ENCODE data around the gene ABCD2. TPM values are rescaled to one million over a fixed set of nuclear protein-coding genes. Genes with fewer than 3 reads are reported as not detected.

Gene ABCD2
- total RNA-seq, 1 experiment from 2014 or later: not detected

DNA sequence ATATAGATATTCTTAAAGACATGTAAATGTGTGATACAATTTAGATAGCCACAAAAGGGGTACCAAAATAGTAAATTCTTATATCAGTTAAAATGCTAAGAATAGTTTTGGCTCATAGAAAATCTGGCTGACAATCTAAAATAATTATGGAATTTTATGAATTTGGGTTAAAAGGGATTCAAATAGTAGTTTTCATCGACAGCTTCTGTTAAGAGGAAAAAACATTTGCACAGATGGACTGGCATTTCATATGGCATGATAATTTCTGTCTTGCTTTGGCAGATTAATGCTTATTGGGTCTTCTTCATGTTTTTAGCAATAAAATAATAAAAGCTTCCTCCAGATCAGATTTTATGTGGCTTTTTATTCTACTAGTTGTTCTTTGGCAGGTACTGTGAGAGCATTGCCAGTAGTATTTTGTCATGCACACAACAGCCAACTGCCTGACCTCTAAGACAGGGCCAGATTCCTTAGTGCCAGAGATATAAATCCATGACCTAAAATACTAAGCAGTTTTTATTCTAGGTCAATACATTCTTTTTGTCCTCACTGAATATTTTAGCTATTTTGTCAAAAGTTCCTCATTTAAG lies 9.1 kb downstream of the ABCD2 start:
- ChIA-PET RAD21 (ENCODE audit: low non-redundant PET in 1 of 2, low total read pairs in 2 of 2, uncharacterized antibody in 2 of 2, unreplicated experiment in 2 of 2) (no interaction called here), CTCF (no interaction called here), POLR2A (no interaction called here)
- Histone ChIP-seq H3K4me1 (ENCODE audit: control insufficient read depth in 1 of 2, insufficient read depth in 2 of 2, low read length in 2 of 2) (peaks cover 14 to 16% of the 10 kb centered on the region in 2 experiments), H3K4me3 (replicated peaks in 1 of 2; ENCODE audit: low read depth in 1 of 2, low read length in 2 of 2) (no peak overlapping the region), H4K20me1 (ENCODE audit: insufficient read depth) (no peaks in the 10 kb centered on the region), H3K9ac (ENCODE audit: low read length) (no peak overlapping the region), H3K9me3 (ENCODE audit: control insufficient read depth in 1 of 2, insufficient read depth in 1 of 2, low read depth in 1 of 2, low read length in 2 of 2) (no peaks in the 10 kb centered on the region), H3K27ac (ENCODE audit: low read depth, low read length) (no peak overlapping the region), H2AFZ (ENCODE audit: low read depth, low read length, poor library complexity, severe bottlenecking) (no peak overlapping the region), H3K4me2 (ENCODE audit: low read length) (no peak overlapping the region), H3K36me3 (ENCODE audit: control insufficient read depth in 1 of 2, insufficient read depth in 2 of 2, low read length in 2 of 2) (no peaks in the 10 kb centered on the region), H3K79me2 (ENCODE audit: insufficient read depth, low read length) (no peaks in the 10 kb centered on the region), H3K27me3 (ENCODE audit: insufficient read depth, low read length) (no peaks in the 10 kb centered on the region), H3K9me2 (ENCODE audit: insufficient read depth) (no peaks in the 10 kb centered on the region)
- BruUV-seq (replicated peaks): no TSS peak
- DNase-seq (ENCODE audit: low read depth, low spot score) (no peak), ATAC-seq (no peak)
- intact Hi-C loops (cut with micrococcal nuclease): no loop called here
- TF ChIP-seq EZH2phosphoT487 (IDR thresholded peaks at IDR 0.05; ENCODE audit: borderline replicate concordance): no peak
- TF ChIP-seq, protein P1, sequence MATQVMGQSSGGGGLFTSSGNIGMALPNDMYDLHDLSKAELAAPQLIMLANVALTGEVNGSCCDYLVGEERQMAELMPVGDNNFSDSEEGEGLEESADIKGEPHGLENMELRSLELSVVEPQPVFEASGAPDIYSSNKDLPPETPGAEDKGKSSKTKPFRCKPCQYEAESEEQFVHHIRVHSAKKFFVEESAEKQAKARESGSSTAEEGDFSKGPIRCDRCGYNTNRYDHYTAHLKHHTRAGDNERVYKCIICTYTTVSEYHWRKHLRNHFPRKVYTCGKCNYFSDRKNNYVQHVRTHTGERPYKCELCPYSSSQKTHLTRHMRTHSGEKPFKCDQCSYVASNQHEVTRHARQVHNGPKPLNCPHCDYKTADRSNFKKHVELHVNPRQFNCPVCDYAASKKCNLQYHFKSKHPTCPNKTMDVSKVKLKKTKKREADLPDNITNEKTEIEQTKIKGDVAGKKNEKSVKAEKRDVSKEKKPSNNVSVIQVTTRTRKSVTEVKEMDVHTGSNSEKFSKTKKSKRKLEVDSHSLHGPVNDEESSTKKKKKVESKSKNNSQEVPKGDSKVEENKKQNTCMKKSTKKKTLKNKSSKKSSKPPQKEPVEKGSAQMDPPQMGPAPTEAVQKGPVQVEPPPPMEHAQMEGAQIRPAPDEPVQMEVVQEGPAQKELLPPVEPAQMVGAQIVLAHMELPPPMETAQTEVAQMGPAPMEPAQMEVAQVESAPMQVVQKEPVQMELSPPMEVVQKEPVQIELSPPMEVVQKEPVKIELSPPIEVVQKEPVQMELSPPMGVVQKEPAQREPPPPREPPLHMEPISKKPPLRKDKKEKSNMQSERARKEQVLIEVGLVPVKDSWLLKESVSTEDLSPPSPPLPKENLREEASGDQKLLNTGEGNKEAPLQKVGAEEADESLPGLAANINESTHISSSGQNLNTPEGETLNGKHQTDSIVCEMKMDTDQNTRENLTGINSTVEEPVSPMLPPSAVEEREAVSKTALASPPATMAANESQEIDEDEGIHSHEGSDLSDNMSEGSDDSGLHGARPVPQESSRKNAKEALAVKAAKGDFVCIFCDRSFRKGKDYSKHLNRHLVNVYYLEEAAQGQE (IDR thresholded peaks at IDR 0.05; ENCODE audit: low read depth): no peak
- no peak for TF ChIP-seq TCF7L2 (IDR thresholded peaks at IDR 0.05; ENCODE audit: borderline replicate concordance, extremely low read depth, insufficient read depth, insufficient read length)
- no peak for TF ChIP-seq SIN3A (IDR thresholded peaks at IDR 0.05; ENCODE audit: low read depth)
- no peak for TF ChIP-seq ZNF274 (IDR thresholded peaks at IDR 0.05; ENCODE audit: low read depth, low read length)
- no peak for TF ChIP-seq ELF1 (IDR thresholded peaks at IDR 0.05; ENCODE audit: borderline replicate concordance, low read depth)
- no peak for TF ChIP-seq POLR2AphosphoS5 (IDR thresholded peaks at IDR 0.05; ENCODE audit: low read depth, low read length)
- no peak for TF ChIP-seq JUND (IDR thresholded peaks at IDR 0.05)
- TF ChIP-seq, protein P2, sequence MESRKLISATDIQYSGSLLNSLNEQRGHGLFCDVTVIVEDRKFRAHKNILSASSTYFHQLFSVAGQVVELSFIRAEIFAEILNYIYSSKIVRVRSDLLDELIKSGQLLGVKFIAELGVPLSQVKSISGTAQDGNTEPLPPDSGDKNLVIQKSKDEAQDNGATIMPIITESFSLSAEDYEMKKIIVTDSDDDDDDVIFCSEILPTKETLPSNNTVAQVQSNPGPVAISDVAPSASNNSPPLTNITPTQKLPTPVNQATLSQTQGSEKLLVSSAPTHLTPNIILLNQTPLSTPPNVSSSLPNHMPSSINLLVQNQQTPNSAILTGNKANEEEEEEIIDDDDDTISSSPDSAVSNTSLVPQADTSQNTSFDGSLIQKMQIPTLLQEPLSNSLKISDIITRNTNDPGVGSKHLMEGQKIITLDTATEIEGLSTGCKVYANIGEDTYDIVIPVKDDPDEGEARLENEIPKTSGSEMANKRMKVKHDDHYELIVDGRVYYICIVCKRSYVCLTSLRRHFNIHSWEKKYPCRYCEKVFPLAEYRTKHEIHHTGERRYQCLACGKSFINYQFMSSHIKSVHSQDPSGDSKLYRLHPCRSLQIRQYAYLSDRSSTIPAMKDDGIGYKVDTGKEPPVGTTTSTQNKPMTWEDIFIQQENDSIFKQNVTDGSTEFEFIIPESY (IDR thresholded peaks at IDR 0.05; ENCODE audit: extremely low read depth, insufficient replicate concordance, low read length): no peak
- TF ChIP-seq, protein P3, sequence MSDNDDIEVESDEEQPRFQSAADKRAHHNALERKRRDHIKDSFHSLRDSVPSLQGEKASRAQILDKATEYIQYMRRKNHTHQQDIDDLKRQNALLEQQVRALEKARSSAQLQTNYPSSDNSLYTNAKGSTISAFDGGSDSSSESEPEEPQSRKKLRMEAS (IDR thresholded peaks at IDR 0.05): no peak
- no peak for TF ChIP-seq CEBPB (IDR thresholded peaks at IDR 0.05; ENCODE audit: low read depth)
- no peak for TF ChIP-seq EGR1 (IDR thresholded peaks at IDR 0.05; ENCODE audit: low read depth)
- TF ChIP-seq, protein P4, sequence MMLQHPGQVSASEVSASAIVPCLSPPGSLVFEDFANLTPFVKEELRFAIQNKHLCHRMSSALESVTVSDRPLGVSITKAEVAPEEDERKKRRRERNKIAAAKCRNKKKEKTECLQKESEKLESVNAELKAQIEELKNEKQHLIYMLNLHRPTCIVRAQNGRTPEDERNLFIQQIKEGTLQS (IDR thresholded peaks at IDR 0.05): no peak
- no peak for TF ChIP-seq CBX3 (IDR thresholded peaks at IDR 0.05; ENCODE audit: low read depth)
- no peak for TF ChIP-seq SRF (IDR thresholded peaks at IDR 0.05; ENCODE audit: low read depth)
- TF ChIP-seq FOSL1 (IDR thresholded peaks at IDR 0.05; ENCODE audit: low read depth): no peak
- TF ChIP-seq ZFX (IDR thresholded peaks at IDR 0.05): no peak
- TF ChIP-seq SP1 (IDR thresholded peaks at IDR 0.05; ENCODE audit: low read depth): no peak
